ENCODE results near the gene IL17C.

GRCh38 chr16:88645941-88646340 lies 7.6 kb downstream of the IL17C start:
- no peak for TF ChIP-seq RAD21 (IDR thresholded peaks at IDR 0.05; ENCODE audit: insufficient read depth, low read depth, low read length)
- TF ChIP-seq, protein P1, sequence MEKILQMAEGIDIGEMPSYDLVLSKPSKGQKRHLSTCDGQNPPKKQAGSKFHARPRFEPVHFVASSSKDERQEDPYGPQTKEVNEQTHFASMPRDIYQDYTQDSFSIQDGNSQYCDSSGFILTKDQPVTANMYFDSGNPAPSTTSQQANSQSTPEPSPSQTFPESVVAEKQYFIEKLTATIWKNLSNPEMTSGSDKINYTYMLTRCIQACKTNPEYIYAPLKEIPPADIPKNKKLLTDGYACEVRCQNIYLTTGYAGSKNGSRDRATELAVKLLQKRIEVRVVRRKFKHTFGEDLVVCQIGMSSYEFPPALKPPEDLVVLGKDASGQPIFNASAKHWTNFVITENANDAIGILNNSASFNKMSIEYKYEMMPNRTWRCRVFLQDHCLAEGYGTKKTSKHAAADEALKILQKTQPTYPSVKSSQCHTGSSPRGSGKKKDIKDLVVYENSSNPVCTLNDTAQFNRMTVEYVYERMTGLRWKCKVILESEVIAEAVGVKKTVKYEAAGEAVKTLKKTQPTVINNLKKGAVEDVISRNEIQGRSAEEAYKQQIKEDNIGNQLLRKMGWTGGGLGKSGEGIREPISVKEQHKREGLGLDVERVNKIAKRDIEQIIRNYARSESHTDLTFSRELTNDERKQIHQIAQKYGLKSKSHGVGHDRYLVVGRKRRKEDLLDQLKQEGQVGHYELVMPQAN (conservative IDR thresholded peaks at IDR 0.05), result no peak
- no peak for TF ChIP-seq CTCF (IDR thresholded peaks at IDR 0.05 in 2 of 3, conservative IDR thresholded peaks at IDR 0.05 in 1 of 3; ENCODE audit: control insufficient read depth in 2 of 3, extremely low read depth in 1 of 3, insufficient read depth in 1 of 3, low read depth in 3 of 3, low read length in 3 of 3)
- no peak for TF ChIP-seq ELK1 (IDR thresholded peaks at IDR 0.05; ENCODE audit: low read depth, low read length)
- TF ChIP-seq ZNF274 (IDR thresholded peaks at IDR 0.05; ENCODE audit: insufficient read depth, insufficient read length), result no peak
- no peak for TF ChIP-seq ETV6 (conservative IDR thresholded peaks at IDR 0.05 in 1 of 2, IDR thresholded peaks at IDR 0.05 in 1 of 2; ENCODE audit: borderline replicate concordance in 1 of 2, low read depth in 1 of 2)
- no peak for TF ChIP-seq ESRRA (IDR thresholded peaks at IDR 0.05; ENCODE audit: low read length)
- no peak for TF ChIP-seq POLR2AphosphoS5 (IDR thresholded peaks at IDR 0.05; ENCODE audit: low read length)
- TF ChIP-seq, protein P2, sequence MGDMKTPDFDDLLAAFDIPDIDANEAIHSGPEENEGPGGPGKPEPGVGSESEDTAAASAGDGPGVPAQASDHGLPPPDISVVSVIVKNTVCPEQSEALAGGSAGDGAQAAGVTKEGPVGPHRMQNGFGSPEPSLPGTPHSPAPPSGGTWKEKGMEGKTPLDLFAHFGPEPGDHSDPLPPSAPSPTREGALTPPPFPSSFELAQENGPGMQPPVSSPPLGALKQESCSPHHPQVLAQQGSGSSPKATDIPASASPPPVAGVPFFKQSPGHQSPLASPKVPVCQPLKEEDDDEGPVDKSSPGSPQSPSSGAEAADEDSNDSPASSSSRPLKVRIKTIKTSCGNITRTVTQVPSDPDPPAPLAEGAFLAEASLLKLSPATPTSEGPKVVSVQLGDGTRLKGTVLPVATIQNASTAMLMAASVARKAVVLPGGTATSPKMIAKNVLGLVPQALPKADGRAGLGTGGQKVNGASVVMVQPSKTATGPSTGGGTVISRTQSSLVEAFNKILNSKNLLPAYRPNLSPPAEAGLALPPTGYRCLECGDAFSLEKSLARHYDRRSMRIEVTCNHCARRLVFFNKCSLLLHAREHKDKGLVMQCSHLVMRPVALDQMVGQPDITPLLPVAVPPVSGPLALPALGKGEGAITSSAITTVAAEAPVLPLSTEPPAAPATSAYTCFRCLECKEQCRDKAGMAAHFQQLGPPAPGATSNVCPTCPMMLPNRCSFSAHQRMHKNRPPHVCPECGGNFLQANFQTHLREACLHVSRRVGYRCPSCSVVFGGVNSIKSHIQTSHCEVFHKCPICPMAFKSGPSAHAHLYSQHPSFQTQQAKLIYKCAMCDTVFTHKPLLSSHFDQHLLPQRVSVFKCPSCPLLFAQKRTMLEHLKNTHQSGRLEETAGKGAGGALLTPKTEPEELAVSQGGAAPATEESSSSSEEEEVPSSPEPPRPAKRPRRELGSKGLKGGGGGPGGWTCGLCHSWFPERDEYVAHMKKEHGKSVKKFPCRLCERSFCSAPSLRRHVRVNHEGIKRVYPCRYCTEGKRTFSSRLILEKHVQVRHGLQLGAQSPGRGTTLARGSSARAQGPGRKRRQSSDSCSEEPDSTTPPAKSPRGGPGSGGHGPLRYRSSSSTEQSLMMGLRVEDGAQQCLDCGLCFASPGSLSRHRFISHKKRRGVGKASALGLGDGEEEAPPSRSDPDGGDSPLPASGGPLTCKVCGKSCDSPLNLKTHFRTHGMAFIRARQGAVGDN (IDR thresholded peaks at IDR 0.05), result no peak
- no peak for TF ChIP-seq TAF1 (IDR thresholded peaks at IDR 0.05; ENCODE audit: borderline replicate concordance, low read depth, low read length)
- no peak for TF ChIP-seq NFYB (IDR thresholded peaks at IDR 0.05; ENCODE audit: insufficient read depth, low read depth, low read length)
